RWPE1 (cell line): ENCODE results near the gene GMPPB.

Experiments
- CTCF ChIA-PET: fragments of 350-600 bp; sonication (Branson Sonifier 250); formaldehyde crosslinking; extraction: SDS; loops from one replicate; lab custom pipeline; 2021; lab: Yijun Ruan, JAX
- POLR2A ChIA-PET: fragments of 400-600 bp; formaldehyde crosslinking; extraction: SDS; loops from one replicate; lab custom pipeline; 2020; ENCODE audit warnings: antibody characterized with exemption; ENCODE audit not compliant: low non-redundant PET; lab: Yijun Ruan, JAX
- DNase-seq: peaks from one replicate; pipeline ENCODE4 v3.0.0; 2012; ENCODE audit warnings: low spot score
- H3K27ac ChIP-seq: fragments of 450-650 bp; 2 replicates; pipeline ENCODE4 v1.5.1; 2017
- CTCF ChIP-seq: fragments of 450-650 bp; conservative IDR thresholded peaks from 2 replicates; pipeline ENCODE4 v1.5.1; 2017; ENCODE audit warnings: low read depth, mild to moderate bottlenecking

GMPPB gene

DNA sequence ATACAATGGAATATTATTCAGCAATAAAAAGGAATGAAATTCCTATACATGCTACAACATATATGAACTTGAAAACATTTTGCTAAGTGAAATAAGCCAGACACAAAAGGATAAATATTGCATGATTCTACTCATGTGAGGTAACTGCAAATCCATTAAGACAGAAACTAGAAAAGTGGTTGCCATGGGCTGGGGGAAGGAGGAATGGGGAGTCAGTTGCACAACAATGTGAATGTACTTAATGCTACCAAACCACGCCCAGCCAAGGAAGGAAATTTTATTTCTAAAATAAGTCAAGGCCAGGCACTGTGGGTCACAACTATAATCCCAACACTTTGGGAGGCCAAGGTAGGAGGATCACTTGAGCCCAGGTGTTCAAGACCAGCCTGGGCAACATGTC is 9.8 kb upstream of the GMPPB start:
- DNase-seq, result no peak
- CTCF ChIA-PET, result interaction anchor here (0.6 kb wide), 1 partner anchor 14 kb away, joined by 3 read pairs; no protein-coding TSS in a partner anchor
- POLR2A ChIA-PET, result no interaction called here
- no peak for TF ChIP-seq CTCF
- no peak overlapping the region for H3K27ac ChIP-seq

- ChIA-PET POLR2A (no interaction called here), CTCF (no interaction called here)
- TF ChIP-seq CTCF, result no peak
- no peak for DNase-seq
- H3K27ac ChIP-seq, result no peak overlapping the region
These were observed 8.8 kb upstream of the GMPPB start for GRCh38 chr3:49732597-49732996.

DNA sequence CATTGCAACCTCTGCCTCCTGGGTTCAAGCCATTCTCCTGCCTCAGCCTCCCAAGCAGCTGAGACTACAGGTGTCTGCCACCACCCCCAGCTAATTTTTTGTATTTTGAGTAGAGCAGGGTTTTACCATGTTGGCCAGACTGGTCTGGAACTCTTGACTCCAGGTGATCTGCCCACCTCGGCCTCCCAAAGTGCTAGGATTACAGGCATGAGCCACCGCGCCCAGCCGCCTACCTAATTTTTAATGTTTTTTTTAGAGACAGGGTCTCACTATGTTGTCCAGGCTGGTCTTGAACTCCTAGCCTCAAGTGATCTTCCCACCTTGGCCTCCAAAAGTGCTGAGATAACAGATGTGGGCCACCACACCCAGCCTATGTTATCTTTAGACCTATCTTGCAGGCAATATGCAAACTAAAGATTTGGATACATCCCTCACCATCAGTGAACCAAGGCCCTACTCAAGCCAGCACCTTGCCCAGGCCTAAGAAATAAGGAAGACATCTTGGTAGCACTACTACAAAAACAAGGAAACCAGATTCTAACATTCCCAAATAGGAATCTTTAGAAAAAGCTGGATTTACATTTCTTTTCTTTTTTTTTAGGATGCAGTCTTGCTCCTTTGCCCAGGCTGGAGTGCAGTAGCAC is 6.3 kb upstream of the GMPPB start:
- TF ChIP-seq CTCF, result no peak
- ChIA-PET POLR2A (no interaction called here), CTCF (interaction anchor here (0.6 kb wide), 1 partner anchor 595 kb away, joined by 6 read pairs; no protein-coding TSS in a partner anchor)

GRCh38 chr3:49727924-49728361 is 4.2 kb upstream of the GMPPB start:
- ChIA-PET POLR2A (no interaction called here), CTCF (no interaction called here)

More for the DNA sequence above, 6.3 kb upstream of the GMPPB start:
- no peak for DNase-seq
- H3K27ac ChIP-seq, result no peak overlapping the region

DNA sequence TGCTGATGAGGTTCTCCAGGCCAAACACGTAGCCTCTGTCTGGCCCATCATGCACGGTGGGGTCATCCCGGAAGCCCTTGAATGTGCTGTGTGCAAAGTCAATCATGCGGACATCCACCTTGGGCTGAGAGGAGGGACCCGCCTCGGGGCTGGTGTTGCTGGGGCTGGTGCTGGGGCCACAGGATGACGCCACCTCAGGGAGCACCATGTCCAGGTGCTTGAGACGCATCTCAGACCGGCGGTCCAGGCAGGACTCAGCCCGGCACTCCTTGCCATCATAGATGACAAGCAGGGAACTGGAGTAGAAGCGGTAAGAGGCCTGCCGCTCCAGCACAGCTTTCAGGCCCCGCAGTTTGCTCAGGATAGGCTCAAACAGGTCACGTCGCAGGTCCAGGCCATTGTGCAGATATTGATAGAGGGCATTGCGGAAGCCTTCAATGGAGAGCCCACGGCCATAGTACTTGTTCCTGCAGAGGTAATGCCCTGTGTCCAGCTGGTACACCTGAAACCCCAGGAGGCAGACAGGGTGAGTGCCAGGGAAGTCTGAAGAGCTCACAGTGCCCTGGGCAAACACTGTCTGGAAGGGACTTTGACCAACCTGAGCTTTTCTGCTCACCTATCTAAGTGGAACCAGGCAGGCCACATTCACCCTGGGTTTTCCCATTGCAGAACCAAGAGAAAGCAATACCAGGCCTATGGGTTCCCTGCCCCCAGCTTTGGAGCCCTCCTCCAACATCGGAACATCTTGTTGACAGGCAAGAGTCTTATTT is 3.6 kb upstream of the GMPPB start:
- H3K27ac ChIP-seq, result peak overlapping the region; percentile 89
- TF ChIP-seq CTCF, result no peak
- ChIA-PET CTCF (no interaction called here), POLR2A (no interaction called here)
- no peak for DNase-seq

More at GRCh38 chr3:49727924-49728361, 4.2 kb upstream of the GMPPB start:
- peak overlapping the region; percentile 89 for H3K27ac ChIP-seq
- TF ChIP-seq CTCF, result no peak
- DNase-seq, result no peak

- CTCF ChIA-PET, result no interaction called here
- peak overlapping the region; percentile 89 for H3K27ac ChIP-seq
These were observed 2.3 kb upstream of the GMPPB start for GRCh38 chr3:49725906-49726681.

More at GRCh38 chr3:49725906-49726681, 2.3 kb upstream of the GMPPB start:
- no peak for DNase-seq
- no peak for TF ChIP-seq CTCF
- POLR2A ChIA-PET, result no interaction called here
